ENCODE data around the gene ACSL6.
A peak's percentile ranks its signal among the peaks of the same experiment; 100 is the strongest.

Gene ACSL6, protein sequence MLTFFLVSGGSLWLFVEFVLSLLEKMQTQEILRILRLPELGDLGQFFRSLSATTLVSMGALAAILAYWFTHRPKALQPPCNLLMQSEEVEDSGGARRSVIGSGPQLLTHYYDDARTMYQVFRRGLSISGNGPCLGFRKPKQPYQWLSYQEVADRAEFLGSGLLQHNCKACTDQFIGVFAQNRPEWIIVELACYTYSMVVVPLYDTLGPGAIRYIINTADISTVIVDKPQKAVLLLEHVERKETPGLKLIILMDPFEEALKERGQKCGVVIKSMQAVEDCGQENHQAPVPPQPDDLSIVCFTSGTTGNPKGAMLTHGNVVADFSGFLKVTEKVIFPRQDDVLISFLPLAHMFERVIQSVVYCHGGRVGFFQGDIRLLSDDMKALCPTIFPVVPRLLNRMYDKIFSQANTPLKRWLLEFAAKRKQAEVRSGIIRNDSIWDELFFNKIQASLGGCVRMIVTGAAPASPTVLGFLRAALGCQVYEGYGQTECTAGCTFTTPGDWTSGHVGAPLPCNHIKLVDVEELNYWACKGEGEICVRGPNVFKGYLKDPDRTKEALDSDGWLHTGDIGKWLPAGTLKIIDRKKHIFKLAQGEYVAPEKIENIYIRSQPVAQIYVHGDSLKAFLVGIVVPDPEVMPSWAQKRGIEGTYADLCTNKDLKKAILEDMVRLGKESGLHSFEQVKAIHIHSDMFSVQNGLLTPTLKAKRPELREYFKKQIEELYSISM

DNA sequence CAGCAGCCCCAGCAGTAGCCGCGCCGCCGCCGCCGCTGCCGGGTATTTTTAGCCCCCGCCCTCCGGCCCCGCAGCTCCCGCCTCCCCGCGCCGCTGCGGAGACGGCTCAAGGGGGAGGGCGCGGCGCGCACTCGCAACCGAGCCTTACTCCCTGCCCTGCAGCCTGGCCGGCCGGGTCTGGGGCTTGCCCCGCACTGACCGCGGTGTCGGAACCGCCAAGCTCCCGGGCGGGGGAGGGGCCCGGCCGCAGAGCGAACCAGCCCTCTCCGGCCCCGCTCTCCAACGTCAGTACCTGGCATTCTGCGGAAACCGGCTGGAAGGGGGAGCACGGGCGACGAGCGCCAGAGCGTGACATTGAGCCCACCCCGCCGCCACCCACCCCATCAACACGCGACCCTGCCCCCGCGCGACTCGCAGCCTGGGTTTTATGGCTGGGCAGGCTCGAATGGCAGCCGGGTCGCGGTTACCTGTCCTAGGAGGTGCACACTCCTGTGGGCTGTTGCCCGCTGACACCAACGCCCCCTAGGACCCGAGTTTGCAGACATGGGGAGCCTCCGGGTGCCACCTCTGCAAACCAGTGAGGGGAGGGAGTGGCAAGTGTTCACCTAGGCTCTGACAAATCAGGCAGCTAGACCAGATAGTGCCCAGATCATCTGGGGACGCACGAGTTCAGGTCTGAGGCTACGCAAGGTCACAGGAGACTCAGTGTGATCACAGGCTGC is at the start of gene ACSL6:
Gene ACSL6, minus strand, starts transcription at position 37 of the 722 bp plus-strand sequence. CDS start 105 bp downstream, outside the sequence.
- DNase-seq (ENCODE audit: low spot score), result peak; percentile 56

DNA sequence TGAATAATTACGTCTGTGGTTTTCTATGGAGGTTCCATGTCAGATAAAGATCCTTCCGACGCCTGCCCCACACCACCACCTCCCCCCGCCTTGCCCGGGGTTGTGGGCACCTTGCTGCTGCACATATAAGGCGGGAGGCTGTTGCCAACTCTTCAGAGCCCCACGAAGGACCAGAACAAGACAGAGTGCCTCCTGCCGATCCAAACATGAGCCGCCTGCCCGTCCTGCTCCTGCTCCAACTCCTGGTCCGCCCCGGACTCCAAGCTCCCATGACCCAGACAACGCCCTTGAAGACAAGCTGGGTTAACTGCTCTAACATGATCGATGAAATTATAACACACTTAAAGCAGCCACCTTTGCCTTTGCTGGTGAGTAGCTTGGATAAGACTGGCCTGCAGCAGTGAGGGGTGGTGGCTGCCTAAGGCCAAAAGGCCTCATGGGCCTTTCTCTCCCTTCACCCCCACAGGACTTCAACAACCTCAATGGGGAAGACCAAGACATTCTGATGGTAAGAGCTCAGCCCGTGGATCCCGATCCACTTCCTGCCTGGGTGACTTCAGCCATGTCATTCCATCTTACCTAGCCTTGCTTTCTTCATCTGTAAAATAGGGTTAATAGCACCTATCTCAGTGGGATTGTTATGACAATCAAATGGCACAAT is 49.2 kb upstream of the ACSL6 start, which contains the start of gene IL3:
Gene IL3, plus strand, starts transcription at position 155 of the 661 bp plus-strand sequence. Its CDS starts 52 bp downstream, at position 207.
- DNase-seq (ENCODE audit: low spot score), result no peak

DNA sequence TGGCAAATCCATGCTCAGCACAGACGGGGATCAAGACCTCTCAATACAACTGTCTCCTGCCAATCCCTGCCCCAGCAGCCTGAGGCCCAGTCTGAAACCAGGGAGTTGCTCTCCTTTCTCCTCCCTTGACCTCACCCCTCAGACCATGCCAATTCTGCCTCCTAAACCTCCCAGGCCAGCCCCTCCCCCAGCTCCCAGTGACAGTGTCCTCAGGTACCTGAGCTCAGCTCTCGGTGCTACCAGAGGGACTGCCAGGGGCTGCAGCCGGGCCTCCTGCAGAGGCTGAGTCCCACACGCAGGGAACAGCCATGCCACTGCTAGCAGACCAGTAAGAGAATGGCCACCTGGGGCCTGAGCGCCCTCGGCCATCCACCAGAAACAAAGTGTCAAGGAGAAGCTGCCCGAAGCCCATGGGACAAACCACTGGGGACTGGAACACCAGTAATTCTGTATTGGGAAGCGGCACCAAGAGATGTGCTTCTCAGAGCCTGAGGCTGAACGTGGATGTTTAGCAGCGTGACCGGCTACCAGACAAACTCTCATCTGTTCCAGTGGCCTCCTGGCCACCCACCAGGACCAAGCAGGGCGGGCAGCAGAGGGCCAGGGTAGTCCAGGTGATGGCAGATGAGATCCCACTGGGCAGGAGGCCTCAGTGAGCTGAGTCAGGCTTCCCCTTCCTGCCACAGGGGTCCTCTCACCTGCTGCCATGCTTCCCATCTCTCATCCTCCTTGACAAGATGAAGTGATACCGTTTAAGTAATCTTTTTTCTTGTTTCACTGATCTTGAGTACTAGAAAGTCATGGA is 48.4 kb upstream of the ACSL6 start:
- DNase-seq (ENCODE audit: low spot score), result no peak

DNA sequence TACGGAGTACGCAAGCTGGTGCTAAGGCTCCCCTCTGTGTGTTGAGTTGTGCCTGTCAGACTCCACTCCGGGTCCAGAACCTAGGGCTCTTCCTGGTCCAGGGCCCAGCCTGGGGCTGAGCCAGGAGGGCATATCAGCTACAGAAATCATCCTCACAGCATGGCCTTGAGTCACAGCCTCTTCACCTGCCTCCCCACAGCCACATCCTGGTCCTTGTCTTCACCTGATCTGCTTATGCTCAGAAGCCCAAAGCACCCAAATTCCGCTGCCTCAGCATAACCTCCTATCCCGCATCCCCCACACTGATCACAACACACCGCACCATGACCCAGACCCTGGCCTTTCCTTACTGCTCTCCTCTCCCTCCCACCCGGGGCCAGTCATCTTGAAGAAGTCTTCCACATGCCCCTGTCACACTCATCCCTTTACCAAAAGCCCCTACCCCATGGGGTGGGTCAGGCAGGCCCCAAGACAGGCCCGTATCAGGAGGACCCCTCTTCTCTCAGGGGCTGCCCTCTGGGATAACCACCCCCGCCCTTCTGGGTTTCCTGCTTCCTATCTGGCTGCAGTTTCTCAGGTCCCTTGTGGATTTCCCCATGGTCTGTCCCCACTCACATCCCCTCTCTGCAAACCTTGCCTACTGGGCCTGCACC is 47.7 kb upstream of the ACSL6 start:
- peak; percentile 83 for DNase-seq (ENCODE audit: low spot score)

DNA sequence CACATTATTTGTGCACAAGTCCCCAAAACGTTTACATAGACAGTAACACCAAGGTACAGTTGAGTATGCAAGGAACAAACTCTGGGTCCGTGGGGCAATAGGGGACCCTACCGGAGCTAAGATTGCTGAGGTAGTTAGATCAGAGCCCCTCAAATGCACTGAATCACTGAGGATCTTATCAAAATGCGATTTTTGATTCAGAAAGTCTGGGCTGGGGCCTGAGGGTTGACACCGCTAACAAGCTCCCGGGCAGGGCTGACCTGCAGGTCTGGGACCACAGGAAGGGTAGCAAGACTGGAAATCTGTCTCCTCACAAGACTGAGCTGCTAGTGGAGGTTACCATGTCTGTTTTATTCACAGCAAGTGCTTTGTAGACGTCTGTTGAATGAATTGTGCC is 47.2 kb upstream of the ACSL6 start:
- no peak for DNase-seq (ENCODE audit: low spot score)

DNA sequence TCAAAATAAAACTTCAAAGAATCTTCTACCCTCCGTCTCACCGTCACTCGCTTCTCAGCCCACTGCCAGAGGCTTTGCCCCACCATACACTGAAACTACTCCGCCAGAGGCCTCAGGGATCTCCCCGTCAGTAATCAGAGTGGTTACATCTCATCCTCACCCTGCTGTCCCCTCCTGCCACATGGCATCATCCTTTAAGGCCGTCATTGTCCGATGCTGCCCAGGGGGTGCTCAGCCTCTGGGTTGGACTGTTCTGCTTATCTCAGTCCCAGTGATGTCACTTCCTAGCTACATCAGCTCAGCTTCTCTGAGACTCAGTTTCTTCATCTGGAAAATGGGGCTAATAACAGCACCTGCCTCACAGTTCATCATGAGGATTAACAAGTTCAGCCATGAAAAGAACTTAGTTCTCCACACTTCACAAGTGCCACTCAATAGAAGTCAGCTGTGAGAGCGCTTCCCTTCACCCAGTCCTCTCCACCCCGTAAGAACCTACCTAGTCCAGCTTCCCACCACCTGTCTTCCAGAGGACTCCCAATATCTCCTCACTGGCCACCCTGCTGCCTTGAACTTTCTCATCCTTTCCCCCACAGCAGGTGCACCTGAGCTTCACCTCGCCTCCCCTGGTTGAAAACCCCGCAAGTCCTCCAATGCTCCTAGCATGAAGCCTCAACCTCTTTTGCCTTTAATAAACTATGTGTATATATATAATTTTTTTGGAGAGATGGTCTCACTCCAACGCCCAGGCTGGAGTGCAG is 46.2 kb upstream of the ACSL6 start:
- no peak for DNase-seq (ENCODE audit: low spot score)

DNA sequence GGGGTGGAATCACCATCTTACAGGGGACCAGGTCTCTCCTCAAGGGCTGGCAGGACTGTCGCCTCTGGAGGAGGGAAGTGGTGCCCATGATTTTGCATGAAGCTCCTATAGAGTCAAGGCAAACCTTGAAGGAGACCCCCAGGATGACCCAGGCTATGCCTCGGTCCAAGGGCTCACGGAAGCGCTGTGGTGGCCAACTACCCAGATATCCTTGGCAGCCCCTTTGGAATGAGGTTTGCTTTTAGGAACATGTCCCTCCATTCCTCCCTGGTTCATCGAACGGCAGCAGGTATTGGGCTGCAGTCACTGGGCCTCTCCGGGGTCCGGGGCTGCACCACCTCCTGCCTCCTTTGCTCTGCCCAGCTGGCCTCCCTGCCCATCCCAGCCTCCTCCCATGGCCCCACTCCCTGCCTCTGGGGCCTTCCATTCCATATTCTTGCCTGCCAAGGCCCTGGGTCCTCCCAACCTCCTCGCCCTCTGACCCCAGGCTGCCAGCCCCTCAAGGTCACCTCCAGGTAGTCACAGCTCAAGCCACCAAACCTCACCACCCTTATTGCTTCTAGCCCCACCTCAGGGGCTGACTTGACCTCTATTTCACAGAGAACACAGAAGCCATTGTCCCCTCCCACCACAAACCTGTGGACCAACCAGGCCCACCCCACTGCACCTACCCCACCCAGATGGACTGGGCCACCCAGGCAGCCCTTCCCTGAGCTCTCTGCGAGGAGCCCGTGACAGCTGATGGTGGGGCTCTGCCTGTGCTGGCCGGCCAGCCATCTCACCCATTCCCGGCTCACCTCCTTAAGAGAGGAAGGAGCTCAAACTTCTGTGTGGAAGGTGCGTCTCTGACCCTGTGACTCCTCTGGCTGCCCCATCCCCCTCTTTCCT is 45.4 kb upstream of the ACSL6 start:
- no peak for DNase-seq (ENCODE audit: low spot score)

DNA sequence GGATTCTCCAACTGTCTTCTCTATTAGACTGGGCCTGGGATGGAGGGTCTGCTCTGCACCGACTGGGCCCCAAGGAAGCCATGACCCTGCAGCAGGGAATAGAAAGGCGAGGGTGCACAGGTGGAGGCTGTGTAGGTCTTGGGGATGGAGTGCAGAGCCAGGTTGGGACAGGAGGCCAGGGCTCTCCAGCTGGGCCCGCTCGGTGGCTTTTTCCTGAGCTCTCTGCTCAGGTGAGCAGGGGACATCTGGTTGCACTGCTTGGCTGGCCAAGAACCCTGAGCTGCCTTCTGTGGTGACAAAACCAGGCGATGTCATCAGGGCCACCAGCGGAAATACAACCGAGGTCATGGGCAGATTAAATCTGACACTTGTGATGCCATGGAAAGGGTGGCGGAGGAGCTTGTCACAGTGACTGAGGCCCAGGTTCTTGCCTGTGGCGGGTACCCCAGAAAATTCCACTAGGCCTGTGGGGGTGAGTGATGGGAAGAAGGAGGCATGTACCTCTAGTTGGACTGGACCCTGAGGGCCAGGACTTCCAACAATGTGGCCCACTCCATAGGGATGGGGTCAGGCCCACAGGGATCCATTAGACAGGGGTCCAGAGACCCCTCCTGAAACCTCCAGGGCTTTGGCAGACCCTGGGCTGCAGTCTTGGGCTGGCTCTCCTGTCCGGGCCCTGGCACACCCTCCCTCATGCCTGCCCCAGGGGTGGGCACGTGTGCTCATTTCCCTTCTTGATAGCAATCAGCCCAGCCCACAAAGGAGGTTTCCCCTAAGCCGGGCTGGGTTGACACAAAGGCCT is 44.6 kb upstream of the ACSL6 start:
- DNase-seq (ENCODE audit: low spot score), result peak; percentile 65

DNA sequence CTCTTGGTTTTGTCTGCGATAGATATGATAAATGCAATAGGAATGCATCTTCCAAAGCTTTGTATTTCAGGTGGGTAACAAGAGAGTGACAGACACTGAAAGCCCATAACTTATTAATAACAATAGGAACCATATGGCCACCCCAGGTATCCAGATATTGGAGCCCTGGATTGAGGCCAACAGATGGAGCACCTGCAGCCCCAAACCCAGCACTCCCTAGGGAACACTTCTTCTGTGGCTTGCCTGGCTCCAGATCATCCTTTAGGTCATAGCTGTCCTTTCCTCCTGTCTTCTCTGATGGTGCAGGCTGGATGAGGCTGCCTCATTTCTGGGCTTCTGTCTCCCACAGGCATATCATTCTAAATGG is 44.0 kb upstream of the ACSL6 start:
- DNase-seq (ENCODE audit: low spot score), result no peak

DNA sequence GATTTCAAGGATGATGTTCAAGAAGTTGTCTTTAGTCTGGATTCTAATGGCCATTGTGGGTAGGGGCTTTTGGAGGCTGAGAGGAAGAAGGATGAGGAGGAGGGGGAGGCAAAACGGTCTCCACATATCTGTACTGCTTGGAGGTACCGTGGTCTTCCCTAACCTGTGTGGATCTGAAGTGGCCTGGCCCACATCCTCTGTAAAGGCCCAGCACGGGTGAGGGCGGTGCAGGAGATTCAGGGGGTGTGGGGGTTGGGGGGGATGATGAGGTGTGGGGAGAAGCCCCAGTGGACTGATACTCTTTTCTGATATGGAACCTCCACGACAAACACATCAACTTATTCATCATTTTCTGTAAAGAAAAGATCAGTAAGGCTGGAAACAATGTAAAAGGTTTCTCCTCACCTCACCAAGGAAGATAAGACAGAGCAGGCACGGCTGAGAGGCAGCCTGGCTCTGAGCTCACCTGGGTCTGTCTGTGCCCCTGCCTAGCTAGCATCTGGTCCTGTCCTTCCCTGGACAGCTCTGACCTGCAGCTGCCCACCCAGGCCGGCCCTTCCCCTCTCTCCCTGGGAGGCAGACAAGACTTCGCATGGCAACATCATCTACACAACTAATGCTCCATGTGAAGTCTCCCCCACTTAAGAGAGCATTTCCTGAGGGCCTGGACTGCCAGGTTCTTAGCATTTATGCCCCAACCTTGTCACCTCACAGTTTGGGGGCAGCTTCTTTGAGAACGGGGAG is 43.4 kb upstream of the ACSL6 start:
- DNase-seq (ENCODE audit: low spot score), result no peak

DNA sequence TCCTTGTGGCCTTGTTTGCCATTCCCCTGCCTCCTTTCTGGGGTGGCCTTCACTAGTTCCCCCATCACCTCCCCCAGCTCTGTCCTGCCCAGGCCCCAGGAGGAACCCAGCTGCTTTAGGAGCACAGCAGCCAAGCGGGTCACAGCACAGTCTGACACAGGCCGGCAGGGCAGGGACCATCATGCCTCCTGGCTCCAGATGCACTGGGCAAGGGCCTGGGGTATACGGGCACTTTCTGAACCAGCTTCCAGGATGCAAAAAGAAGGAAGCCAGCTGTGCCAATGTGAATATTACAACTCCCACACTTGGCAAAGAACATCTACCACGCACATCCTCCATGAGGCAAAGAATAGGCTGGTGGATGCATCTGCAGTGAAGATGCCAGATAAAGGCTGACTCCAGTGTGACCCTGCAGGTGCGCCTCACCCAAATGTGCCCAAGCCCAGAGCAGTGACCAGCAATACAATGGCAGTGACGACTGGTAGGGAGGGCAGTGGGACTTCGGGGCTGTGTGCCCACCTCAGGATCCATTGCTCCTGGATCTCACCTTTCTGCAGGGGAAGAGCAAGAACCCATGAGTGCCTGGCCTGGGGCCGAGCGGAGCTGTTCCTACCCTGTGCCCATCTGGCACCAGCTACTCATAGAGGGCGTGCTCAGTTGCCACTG is 42.7 kb upstream of the ACSL6 start:
- DNase-seq (ENCODE audit: low spot score), result no peak

DNA sequence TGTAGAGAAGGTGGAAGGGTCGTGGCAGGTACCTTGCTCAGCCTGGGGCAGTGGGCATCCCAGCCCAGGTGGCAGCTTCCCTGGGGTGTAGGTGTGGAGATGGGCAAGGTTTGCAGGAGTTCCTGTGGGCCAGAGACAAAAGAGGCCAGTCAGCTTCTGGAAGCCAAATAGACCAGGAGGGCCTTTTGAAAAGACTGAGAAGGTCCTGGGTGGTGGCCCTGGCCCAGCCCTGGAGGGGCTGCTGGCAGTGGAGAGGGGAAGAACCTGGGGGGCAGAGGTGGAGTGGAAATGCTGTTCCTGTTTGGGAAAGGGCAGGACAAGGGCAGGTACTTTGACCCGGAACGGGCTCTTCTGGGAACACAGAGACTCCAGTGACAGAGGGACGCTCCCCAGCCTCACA is 42.0 kb upstream of the ACSL6 start:
- DNase-seq (ENCODE audit: low spot score), result no peak

DNA sequence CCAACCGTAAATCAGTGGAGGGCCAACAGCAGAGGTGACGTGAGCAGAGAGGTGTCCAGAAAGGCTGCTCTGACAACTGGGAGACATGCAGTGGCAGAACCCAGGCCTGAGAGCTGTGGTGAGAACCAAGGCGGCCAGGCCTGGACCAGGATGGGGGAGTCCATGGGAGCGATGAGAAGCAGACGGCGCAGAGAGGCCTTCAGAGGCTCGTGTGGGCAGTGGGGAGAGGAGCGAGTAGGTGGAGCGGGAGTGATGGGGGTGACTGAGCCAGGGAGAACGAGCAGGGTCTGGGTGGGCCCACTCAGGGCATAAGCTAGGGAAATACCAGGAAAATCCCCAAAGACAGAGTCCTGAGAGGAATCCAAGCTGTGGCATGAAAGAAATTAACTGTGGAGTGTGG is 41.1 kb upstream of the ACSL6 start:
- DNase-seq (ENCODE audit: low spot score), result no peak

DNA sequence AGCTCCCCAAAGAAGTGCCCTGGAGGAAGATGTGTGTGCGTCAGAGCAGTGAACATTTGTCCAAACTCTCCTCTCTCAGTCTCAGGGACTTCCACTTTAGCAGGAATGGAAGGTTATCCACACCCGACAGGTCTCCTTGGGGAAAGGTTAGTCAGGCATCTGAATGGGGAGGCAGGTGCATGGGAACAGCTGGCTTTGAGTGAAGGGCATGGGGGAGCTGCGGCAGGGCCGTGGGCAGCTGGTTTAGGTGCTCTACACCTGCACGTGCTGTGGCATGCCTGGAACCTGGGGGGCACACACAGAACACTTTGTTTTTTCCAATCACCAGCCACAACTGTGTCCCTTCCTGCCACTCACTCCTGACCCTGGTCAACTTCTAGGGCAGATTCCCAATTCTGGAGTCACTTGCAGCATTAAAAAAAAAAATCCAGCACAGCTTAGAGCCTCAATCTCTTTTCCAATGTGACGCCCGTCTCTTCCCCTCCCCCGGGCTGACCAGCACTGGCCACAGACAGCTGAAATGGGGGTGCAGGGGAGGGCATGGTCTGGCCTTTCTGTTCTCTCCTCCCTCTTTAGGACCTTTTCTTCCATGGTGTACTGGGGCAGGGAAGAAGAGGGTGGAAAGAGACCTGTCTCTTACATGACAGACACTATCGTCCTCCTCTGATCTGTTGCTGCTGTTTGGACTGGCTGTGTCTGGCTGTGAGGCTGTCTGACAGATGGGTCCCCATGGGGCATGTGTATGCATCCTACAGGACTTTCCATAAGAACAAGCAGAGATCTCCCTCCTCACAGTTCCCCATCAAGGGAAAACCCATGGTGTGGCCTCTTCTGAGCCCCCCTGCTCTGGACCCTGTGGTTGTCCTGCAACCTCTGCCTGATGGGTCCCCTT is 39.4 kb upstream of the ACSL6 start:
- DNase-seq (ENCODE audit: low spot score), result no peak

DNA sequence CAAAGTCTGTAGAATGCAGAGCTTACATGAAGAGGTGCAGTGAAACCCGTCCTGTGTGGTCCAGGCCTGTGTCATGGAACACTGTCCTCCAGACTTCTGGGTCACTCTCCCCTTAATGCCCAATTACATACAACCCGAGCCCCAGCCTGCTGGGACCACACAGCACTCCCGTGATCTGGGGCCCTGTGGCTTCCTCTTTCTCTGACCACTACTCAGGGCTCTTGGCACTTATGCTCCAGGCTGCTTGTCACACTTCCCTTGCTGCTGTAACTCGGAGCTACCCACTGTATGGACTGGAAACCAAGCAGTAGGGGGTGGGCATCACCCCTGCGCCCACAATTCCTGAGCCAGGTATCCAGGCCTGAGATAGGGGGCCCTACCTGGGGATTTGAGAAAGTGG is 38.7 kb upstream of the ACSL6 start:
- DNase-seq (ENCODE audit: low spot score), result no peak

DNA sequence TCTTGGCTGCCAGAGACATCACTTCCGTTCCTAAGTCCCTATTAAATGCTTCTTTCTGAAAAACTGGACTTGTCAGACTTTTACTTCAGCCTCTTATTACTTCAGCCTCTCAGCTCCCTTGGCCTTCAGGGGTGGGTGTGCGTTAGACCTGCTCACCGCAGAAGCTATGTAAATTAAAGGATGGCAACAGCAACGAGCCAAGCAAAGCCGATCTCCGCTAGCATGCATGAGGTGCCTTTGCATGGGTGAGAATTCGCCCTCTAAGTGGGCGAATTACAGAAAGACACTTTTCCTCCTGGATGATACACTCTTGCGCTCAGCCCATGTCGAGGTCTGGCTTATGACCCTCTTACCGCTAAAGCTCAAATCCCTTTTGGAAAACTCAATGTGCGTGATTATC is 38.1 kb upstream of the ACSL6 start:
- DNase-seq (ENCODE audit: low spot score), result no peak

All from cerebellar cortex (tissue), 1 donor.